Measurements from ENCODE around the gene HMGXB4.

HMGXB4 gene

GRCh38 chr22:35264986-35265385, 7.7 kb downstream of the HMGXB4 start:
- no peak for FAIRE-seq

GRCh38 chr22:35266277-35266676, 9.0 kb downstream of the HMGXB4 start:
- no peak for FAIRE-seq

- no peak for FAIRE-seq
These were observed 12.3 kb downstream of the HMGXB4 start for GRCh38 chr22:35269630-35270029.

DNA sequence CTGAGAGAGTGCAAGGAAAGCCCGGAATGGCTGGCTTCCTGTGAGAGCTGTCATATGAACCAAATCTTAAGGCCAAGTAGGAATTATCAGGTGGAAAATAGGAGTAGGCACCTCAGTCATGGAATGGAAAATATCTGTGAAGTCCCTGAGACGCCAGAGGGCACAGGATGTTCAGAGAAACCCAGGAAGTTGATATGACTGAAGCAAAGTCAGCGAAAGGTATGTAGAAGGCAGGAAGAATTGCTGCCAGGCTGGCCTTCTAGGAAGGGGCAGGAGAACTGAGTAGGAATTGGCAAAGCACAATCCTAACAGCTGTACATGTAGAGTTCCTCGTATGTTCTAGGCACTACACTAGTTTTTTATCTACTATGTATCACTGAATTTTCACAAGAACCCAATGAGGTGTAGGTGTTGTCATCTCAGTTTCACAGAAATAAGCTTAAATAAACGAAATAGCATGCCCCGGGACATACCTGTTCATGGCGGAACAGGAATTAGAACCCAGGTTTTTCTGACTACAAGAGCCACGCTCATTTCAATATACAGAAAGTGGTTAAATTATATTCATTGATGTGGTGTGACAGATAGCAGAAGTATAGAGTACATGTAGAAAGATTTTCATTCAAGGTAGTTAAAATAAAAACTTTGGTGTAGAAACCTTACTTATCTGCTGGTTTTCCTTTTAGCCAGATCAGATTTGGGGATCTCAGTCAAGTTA, 17.0 kb downstream of the HMGXB4 start:
- FAIRE-seq, result no peak

DNA sequence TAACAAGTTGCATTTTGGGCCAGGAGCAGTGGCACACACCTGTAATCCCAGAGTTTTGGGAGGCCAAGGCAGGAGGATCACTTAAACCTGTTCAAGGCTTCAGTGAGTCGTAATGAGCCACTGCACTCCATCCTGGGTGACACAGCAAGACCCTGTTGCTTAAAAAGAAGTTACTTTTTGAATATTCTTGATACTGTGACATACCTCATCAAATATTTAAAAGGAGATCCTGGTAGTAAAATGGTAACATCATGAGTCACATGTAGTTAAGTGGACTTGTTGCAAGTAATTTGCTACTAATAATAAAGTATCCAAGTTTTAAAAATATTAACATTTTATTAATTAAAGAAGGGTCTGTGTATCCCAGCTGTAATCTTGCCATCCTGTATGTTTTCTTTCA, 18.3 kb downstream of the HMGXB4 start:
- no peak for FAIRE-seq

- FAIRE-seq, result no peak
These were observed 18.7 kb downstream of the HMGXB4 start for GRCh38 chr22:35276019-35276418.

DNA sequence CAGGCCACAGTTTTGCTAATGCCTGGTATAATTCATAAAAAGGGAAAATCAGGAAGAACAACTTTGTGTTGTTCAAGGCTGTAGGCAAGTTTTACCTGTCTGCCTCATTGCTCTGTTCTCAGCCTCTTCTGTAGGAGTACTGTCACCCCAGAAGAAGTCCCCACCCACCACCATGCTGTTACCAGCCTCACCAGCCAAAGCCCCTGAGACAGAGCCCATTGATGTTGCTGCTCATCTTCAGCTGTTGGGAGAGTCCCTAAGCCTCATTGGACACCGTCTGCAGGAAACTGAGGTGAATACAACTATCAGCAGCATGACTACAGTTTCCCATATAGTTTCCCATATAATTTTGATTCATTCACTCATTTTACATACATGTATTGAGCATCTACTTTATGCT, 30.8 kb downstream of the HMGXB4 start:
- no peak for FAIRE-seq

GRCh38 chr22:35292786-35293185, 35.5 kb downstream of the HMGXB4 start:
- no peak for FAIRE-seq

GRCh38 chr22:35296051-35296450, 38.8 kb downstream of the HMGXB4 start:
- FAIRE-seq, result no peak

- FAIRE-seq, result no peak
These were observed 42.0 kb downstream of the HMGXB4 start for GRCh38 chr22:35299217-35299672.

GRCh38 chr22:35299673-35300499, 42.6 kb downstream of the HMGXB4 start, which contains the start of gene TOM1:
TOM1 (plus strand) TSS chr22:35299894; CDS start chr22:35299929, 35 bp downstream.
- peak; percentile 90 for FAIRE-seq

GRCh38 chr22:35301372-35301874, 44.1 kb downstream of the HMGXB4 start:
- no peak for FAIRE-seq

DNA sequence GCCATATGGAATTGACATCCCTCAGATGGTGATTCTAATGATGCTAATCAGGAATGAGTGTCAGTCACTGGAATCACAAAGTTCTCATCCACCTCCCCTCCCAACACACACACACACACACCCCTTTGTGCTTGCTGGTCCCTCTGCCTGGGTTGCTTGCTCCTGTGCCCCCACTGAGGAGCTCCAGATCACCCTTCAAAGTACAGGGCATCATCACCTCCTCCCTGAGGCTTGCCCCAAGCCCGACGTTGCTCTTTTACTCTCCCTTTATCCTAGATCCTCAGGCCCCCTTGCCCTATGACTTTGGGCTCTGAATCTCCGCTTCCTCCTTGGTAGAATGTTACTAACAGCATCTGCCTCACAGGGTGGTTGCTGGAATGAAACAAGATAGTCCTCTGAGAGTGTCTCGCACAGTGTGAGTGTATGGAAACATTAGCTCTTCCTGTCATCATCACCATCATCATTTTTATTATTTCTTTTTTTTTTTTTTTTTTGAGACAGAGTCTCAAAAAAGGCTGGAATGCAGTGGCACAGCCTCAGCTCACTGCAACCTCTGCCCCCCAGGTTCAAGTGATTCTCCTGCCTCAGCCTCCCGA, 45.8 kb downstream of the HMGXB4 start:
- FAIRE-seq, result no peak

- no peak for FAIRE-seq
These were observed 48.3 kb downstream of the HMGXB4 start for GRCh38 chr22:35305525-35306070.

DNA sequence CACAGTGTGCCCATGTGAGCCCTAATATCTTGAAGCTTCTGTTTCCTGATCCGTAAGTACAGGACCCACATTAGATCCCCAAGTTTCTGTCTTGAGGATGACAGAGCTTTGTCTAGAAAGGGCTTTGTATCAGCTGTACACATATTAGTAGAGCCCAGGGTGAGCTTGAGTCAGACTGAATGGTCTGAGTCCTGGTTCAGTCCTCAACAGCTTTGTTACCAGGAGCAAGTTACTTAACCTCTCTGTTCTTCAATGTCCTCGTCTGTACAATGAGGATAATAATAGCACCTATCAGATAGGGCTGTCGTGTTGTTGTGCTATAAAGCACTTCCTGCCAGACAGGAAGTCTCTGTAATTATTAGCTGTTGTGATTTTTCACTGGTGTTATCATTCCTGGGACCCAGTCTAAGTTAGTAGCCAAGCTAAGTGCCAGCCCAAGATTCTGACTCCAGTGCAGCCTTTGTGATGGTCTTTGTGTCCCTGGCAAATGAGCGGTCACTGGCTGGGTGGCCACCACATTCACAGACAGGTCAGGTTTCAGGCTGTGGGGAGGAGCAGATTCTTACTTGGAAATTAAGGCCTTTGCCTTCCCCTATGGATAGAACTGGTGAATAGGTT, 49.2 kb downstream of the HMGXB4 start:
- no peak for FAIRE-seq

- no peak for FAIRE-seq
These were observed 50.1 kb downstream of the HMGXB4 start for GRCh38 chr22:35307372-35307771.

DNA sequence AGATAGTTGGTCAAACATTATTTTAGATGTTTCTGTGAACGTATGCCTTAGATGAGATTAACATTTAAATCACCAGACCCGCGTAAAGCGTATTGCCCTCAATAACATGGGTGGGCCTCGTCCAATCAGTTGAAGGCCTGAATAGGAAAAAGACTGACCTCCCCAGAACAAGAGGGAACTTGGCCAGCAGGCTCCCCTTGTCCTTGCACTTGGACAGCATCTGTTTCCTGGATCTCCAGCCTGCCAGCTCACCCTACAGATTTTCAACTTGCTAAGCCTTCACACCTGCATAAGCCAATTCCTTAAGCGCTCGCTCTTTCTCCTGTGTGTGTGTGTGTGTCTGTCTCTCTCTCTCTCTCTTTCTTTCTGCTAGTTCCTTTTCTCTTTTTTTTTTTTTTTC, 50.6 kb downstream of the HMGXB4 start:
- FAIRE-seq, result no peak

DNA sequence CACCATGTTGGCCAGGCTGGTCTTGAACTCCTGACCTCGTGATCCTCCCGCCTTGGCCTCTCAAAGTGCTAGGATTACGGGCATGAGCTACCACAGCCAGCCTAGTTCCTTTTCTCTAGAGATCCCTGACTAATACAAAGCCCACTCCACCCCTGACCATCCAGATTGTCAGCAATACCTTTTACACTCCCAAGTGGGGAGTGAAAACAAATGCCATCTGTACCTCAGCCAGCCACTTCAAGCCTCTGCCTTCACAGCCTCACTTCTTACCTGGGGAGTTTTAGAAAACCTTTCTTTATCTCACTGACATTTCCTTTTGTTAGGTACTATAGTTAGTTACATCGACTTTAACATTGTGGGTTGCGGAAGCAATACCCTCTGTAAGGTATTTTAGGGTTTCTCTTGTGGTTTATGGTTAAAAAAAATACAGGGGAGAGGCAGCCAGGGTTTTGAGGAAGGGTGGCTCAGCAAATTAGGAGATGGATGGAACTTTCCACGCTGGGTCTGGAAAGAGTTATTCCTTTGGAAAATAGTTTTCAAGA, 51.3 kb downstream of the HMGXB4 start:
- no peak for FAIRE-seq

GRCh38 chr22:35310556-35311550, 53.6 kb downstream of the HMGXB4 start:
- FAIRE-seq, result no peak

DNA sequence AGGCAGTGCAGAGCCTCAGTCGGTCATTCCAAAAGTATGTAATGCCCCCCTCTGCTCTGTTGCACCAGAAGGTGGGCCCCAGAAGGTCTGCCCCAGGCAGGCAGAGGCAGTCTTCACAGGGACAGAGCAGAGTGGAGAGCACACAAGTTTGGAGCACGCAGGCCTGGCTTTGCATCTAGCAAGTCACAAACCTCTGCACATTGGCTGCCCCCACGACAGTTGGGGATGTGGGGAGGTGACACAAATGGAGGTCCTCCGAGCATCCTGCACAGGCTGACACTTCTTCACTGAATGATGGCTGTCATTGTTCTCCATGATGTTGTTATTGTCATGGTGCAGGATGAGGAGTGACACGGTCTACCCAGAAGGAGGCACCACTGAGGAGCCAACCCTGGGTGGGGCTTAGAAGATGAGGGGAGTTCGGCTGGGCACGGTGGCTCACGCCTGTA, 54.3 kb downstream of the HMGXB4 start:
- FAIRE-seq, result no peak

Data from G401.6 (cell line).